ENCODE measurements around the gene BTN2A1. TPM values are rescaled to one million over a fixed set of nuclear protein-coding genes. Genes with fewer than 3 reads are reported as not detected.

BTN2A1 gene
- total and polyA plus RNA-seq, 2 of the 13 experiments (the other 11 are each of a cell fraction or from before 2014, with no cell fraction given) = 16.4 to 30.4 TPM

DNA sequence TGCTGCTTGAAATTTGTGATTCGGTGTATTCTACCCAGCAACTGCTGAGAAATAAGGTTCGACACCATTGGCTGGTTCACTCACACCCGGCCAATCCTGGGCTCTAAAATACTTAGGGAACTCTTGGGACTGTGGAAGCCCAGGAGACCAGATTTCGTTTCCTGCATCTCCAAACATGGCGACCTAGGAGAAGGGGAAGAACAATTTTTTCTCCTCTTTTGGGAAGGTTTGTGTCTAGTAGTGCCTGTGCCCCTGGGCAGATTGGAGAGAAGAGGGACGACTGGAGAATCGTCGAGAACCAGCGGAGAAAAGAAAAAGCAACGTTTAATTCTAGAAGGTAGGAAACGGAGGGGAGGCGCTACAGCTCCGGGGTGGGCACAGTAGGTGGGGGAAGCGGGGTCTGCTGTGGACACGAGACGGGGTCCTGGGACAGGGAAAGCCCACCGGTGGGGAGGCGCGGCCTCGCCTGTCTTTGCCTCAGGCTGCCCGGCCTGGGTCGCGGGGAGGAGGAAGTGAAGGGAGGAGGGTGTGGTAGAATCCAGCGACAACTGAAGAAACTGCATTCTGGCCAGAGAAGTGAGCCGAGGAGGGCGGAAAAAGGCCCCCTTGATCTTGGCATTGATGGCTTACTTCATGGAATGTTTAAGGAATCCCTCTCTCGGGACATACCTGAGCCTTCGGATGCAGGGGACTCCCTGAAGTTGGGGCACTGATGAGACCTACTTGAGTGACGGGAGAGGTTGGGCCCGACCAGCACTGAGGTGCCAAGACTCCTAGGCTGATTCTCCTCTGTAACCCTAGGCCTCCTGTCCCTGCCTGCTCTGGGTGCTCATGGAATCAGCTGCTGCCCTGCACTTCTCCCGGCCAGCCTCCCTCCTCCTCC is at the start of gene BTN2A1 (continued):
- peak; percentile 46; the same call in 1 of the 2 replicates for TF ChIP-seq NFKB2 (CRISPR knock-in tag; IDR thresholded peaks at IDR 0.05; ENCODE audit: borderline replicate concordance)
- 0 out of 2 replicates have a peak, but pooled peaks have one; percentile 37 for TF ChIP-seq SSRP1 (CRISPR knock-in tag; IDR thresholded peaks at IDR 0.05)
- TF ChIP-seq, protein P1, sequence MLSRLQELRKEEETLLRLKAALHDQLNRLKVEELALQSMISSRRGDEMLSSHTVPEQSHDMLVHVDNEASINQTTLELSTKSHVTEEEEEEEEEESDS (CRISPR knock-in tag; IDR thresholded peaks at IDR 0.05; ENCODE audit: borderline replicate concordance) = no peak
- no peak; the same call in 1 of the 2 replicates for TF ChIP-seq ZNF678 (CRISPR knock-in tag; IDR thresholded peaks at IDR 0.05)
- TF ChIP-seq MEIS1 (CRISPR knock-in tag; IDR thresholded peaks at IDR 0.05; ENCODE audit: borderline replicate concordance) = no peak
- TF ChIP-seq RFXANK (CRISPR knock-in tag; IDR thresholded peaks at IDR 0.05) = peak; percentile 100
- no peak for TF ChIP-seq NFAT5 (CRISPR knock-in tag; IDR thresholded peaks at IDR 0.05)
- no peak for TF ChIP-seq MIER2 (CRISPR knock-in tag; IDR thresholded peaks at IDR 0.05)
- TF ChIP-seq, protein P2, sequence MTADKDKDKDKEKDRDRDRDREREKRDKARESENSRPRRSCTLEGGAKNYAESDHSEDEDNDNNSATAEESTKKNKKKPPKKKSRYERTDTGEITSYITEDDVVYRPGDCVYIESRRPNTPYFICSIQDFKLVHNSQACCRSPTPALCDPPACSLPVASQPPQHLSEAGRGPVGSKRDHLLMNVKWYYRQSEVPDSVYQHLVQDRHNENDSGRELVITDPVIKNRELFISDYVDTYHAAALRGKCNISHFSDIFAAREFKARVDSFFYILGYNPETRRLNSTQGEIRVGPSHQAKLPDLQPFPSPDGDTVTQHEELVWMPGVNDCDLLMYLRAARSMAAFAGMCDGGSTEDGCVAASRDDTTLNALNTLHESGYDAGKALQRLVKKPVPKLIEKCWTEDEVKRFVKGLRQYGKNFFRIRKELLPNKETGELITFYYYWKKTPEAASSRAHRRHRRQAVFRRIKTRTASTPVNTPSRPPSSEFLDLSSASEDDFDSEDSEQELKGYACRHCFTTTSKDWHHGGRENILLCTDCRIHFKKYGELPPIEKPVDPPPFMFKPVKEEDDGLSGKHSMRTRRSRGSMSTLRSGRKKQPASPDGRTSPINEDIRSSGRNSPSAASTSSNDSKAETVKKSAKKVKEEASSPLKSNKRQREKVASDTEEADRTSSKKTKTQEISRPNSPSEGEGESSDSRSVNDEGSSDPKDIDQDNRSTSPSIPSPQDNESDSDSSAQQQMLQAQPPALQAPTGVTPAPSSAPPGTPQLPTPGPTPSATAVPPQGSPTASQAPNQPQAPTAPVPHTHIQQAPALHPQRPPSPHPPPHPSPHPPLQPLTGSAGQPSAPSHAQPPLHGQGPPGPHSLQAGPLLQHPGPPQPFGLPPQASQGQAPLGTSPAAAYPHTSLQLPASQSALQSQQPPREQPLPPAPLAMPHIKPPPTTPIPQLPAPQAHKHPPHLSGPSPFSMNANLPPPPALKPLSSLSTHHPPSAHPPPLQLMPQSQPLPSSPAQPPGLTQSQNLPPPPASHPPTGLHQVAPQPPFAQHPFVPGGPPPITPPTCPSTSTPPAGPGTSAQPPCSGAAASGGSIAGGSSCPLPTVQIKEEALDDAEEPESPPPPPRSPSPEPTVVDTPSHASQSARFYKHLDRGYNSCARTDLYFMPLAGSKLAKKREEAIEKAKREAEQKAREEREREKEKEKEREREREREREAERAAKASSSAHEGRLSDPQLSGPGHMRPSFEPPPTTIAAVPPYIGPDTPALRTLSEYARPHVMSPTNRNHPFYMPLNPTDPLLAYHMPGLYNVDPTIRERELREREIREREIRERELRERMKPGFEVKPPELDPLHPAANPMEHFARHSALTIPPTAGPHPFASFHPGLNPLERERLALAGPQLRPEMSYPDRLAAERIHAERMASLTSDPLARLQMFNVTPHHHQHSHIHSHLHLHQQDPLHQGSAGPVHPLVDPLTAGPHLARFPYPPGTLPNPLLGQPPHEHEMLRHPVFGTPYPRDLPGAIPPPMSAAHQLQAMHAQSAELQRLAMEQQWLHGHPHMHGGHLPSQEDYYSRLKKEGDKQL (CRISPR knock-in tag; IDR thresholded peaks at IDR 0.05; ENCODE audit: low read depth) = no peak
- no peak for TF ChIP-seq SMAD9 (CRISPR knock-in tag; IDR thresholded peaks at IDR 0.05)
- TF ChIP-seq CREB3 (CRISPR knock-in tag; IDR thresholded peaks at IDR 0.05) = no peak
- no peak for TF ChIP-seq RBM22 (optimal IDR thresholded peaks at IDR 0.05; ENCODE audit: low read length)
- TF ChIP-seq, protein P3, sequence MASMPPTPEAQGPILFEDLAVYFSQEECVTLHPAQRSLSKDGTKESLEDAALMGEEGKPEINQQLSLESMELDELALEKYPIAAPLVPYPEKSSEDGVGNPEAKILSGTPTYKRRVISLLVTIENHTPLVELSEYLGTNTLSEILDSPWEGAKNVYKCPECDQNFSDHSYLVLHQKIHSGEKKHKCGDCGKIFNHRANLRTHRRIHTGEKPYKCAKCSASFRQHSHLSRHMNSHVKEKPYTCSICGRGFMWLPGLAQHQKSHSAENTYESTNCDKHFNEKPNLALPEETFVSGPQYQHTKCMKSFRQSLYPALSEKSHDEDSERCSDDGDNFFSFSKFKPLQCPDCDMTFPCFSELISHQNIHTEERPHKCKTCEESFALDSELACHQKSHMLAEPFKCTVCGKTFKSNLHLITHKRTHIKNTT (CRISPR knock-in tag; IDR thresholded peaks at IDR 0.05) = no peak
